GM12878 (cell line): ENCODE measurements around the gene COL17A1. TPM values are rescaled to one million over a fixed set of nuclear protein-coding genes. Genes with fewer than 3 reads are reported as not detected.

Experiments
- ATAC-seq: fragments of 200-7000 bp; cut with Tn5 transposase; 3 replicates; pipeline ENCODE4 v1.9.1; 2020; ENCODE audit warnings: mild to moderate bottlenecking, moderate library complexity
- BruUV-seq: library from RNA; stranded (reverse); fragments of 400-500 nt; replicated peaks from 2 replicates; lab custom pipeline; 2021; lab: Mats Ljungman, UMichigan
- CTCF ChIA-PET: fragments of 300-600 bp; sonication (Branson Sonifier 250); formaldehyde crosslinking; extraction: SDS; loops from one replicate; lab custom pipeline; 2021; ENCODE audit warnings: inconsistent platforms; lab: Yijun Ruan, JAX
- POLR2A ChIA-PET: fragments of 350-600 bp; formaldehyde crosslinking; extraction: SDS; loops from one replicate; lab custom pipeline; 2021; ENCODE audit warnings: inconsistent platforms; lab: Charles Lee
- RAD21 ChIA-PET: fragments of 300-600 bp; sonication (Branson Sonifier 250); formaldehyde crosslinking; loops from one replicate; lab custom pipeline; 2023; ENCODE audit warnings: antibody characterized with exemption; ENCODE audit not compliant: unreplicated experiment; lab: Charles Lee
- SMC1A ChIA-PET: fragments of 300-600 bp; sonication (Branson Sonifier 250); formaldehyde crosslinking; loops from one replicate; lab custom pipeline; 2023; ENCODE audit not compliant: unreplicated experiment, uncharacterized antibody; lab: Charles Lee
- DNase-seq: peaks from one replicate; pipeline ENCODE4 v3.0.0-alpha.2; 2011; ENCODE audit warnings: low read depth, low spot score
- FAIRE-seq: peaks from 3 replicates; lab custom pipeline; 2011; peaks lifted over from hg19 to GRCh38; lab: Jason Lieb, UNC
- H2AFZ ChIP-seq: 2 replicates; pipeline ENCODE4 v1.6.0; 2011; ENCODE audit warnings: low read depth, low read length, control low read depth; ENCODE audit not compliant: control insufficient read depth
- H3K27ac ChIP-seq: 2 replicates; pipeline ENCODE4 v1.5.1; 2011; ENCODE audit warnings: control low read depth; ENCODE audit not compliant: control insufficient read depth, insufficient read depth
- H3K27me3 ChIP-seq, 2 experiments: replicated peaks in 1 of 2; 2 replicates each; pipeline versions ENCODE4 v1.6.0 to v1.6.1; 2011; ENCODE audit warnings: low read length in 1 of 2; ENCODE audit not compliant: control insufficient read depth in 2 of 2, insufficient read depth in 2 of 2
- H3K36me3 ChIP-seq, 2 experiments: 2 replicates each; pipeline ENCODE4 v1.5.1; 2011; ENCODE audit warnings: low read length in 1 of 2; ENCODE audit not compliant: control insufficient read depth in 2 of 2, insufficient read depth in 2 of 2
- H3K4me1 ChIP-seq: 2 replicates; pipeline ENCODE4 v1.6.1; 2011; ENCODE audit warnings: mild to moderate bottlenecking, low read length, moderate library complexity, mixed read lengths; ENCODE audit not compliant: control insufficient read depth, insufficient read depth
- H3K4me2 ChIP-seq: 2 replicates; pipeline ENCODE4 v1.6.0; 2011; ENCODE audit warnings: control low read depth; ENCODE audit not compliant: control insufficient read depth, insufficient read depth
- H3K4me3 ChIP-seq: fragments of 200-600 bp; sonication (generic); 2 replicates; pipeline ENCODE4 v1.5.1; 2016
- H3K79me2 ChIP-seq: 2 replicates; pipeline ENCODE4 v1.6.0; 2011; ENCODE audit warnings: low read length; ENCODE audit not compliant: control insufficient read depth, insufficient read depth
- H3K9ac ChIP-seq: 2 replicates; pipeline ENCODE4 v1.8.0; 2011; ENCODE audit warnings: low read length, control low read depth, mixed read lengths; ENCODE audit not compliant: control insufficient read depth, insufficient read depth
- H3K9me3 ChIP-seq: replicated peaks from 3 replicates; pipeline ENCODE4 v1.5.1; 2011; ENCODE audit warnings: mild to moderate bottlenecking, low read length; ENCODE audit not compliant: control insufficient read depth, insufficient read depth
- H4K20me1 ChIP-seq: 2 replicates; pipeline ENCODE4 v1.6.0; 2011; ENCODE audit not compliant: control insufficient read depth, insufficient read depth
- CHD2 ChIP-seq: IDR thresholded peaks from 2 replicates; pipeline ENCODE4 v1.6.1; 2011; ENCODE audit warnings: low read depth, low read length, improper control_type of control experiment, borderline replicate concordance
- JUNB ChIP-seq: IDR thresholded peaks from 2 replicates; pipeline ENCODE4 v1.6.1; 2016; ENCODE audit warnings: antibody characterized with exemption, mild to moderate bottlenecking
- TCF3 ChIP-seq: IDR thresholded peaks from 2 replicates; pipeline ENCODE4 v1.6.1; 2012; ENCODE audit warnings: low read depth, mild to moderate bottlenecking, low read length, borderline replicate concordance; ENCODE audit not compliant: insufficient read depth
- ZZZ3 ChIP-seq: IDR thresholded peaks from 2 replicates; pipeline ENCODE4 v1.6.1; 2011; ENCODE audit warnings: low read depth; ENCODE audit not compliant: control insufficient read depth, insufficient read length
- WGBS: methylation state at CpG from one replicate; pipeline ENCODE4 v1.1.6; 2016; ENCODE audit warnings: low lambda C conversion rate; ENCODE audit not compliant: insufficient replicate concordance, insufficient coverage; ENCODE audit errors: missing lambda C conversion rate; 5-methylcytosine and 5-hydroxymethylcytosine counted together
- in situ Hi-C: fragments of 300-500 bp; cut with MboI; formaldehyde crosslinking; loops from 9 replicates; pipeline ENCODE4 v1.14.3; 2018; ENCODE audit warnings: mixed read lengths
- intact Hi-C: fragments of 100-400 bp; cut with micrococcal nuclease; formaldehyde crosslinking; loops from one replicate; pipeline ENCODE4 v1.14.2; 2022; ENCODE audit not compliant: unreplicated experiment
- polyA plus RNA-seq, 11 experiments: library from polyadenylated mRNA; depleted of rRNA in 4 of 11; unstranded in 6 of 11; stranded (reverse) in 5 of 11; fragments of >200 nt; fragmentation: Nextera tagmentation in 4 of 11; fragmentation: Illumina TruSeq in 1 of 11; extraction: Ambion mirVana in 4 of 11; extraction: Trizol in 1 of 11; gene quantifications; 1 replicate in 1 of 11; 2 replicates in 10 of 11; pipeline versions ENCODE4 v1.2.1 to v1.2.3, GENCODE V29; 2011 to 2016; ENCODE audit warnings: inconsistent platforms in 2 of 11, missing spikeins in 2 of 11, low read depth in 1 of 11
- total RNA-seq, 4 experiments: library from RNA; depleted of rRNA in 3 of 4; stranded (reverse); fragments of >200 nt in 3 of 4; fragmentation: Illumina TruSeq in 1 of 4; extraction: Trizol in 1 of 4; gene quantifications; 2 replicates each; pipeline versions ENCODE4 v1.2.1 to v1.2.3, GENCODE V29; 2013 to 2021
- TF ChIP-seq, protein P1 (sequence below): IDR thresholded peaks from 2 replicates; pipeline ENCODE4 v1.6.1; 2011; ENCODE audit warnings: low read depth, mild to moderate bottlenecking, low read length, moderate library complexity, borderline replicate concordance; ENCODE audit errors: extremely low read depth
- TF ChIP-seq, protein P2 (sequence below): IDR thresholded peaks from 2 replicates; pipeline ENCODE4 v1.6.1; 2012; ENCODE audit warnings: low read depth, low read length, improper control_type of control experiment
- TF ChIP-seq, protein P3 (sequence below): IDR thresholded peaks from 2 replicates; pipeline ENCODE4 v1.6.1; 2011; ENCODE audit warnings: borderline replicate concordance, low read depth, mild to moderate bottlenecking, moderate library complexity, mixed read lengths, low read length; ENCODE audit not compliant: insufficient read depth; ENCODE audit errors: extremely low read length

Gene COL17A1
- total and polyA plus RNA-seq, 10 of the 15 experiments (the other 5 are each of a cell fraction or from before 2014, with no cell fraction given) = 0.08 to 0.22 TPM; not detected in 8

DNA sequence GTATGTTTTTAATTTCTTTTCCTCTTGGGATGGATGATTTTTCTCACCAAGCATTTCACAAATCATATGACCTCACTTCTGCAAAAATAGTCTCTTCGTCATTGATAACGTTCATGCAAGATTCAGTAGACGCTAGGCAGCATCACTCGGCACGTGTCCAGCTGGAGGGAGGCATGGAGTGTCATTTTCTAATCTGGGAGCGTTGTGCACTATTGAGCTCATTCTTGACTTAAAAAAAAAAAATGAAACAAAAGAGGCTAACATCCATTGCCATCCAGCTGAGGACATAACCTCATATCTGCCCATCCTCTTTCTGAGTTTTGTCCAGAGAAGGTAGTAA, 56.2 kb downstream of the COL17A1 start:
- ATAC-seq (no peak), DNase-seq (no peak), FAIRE-seq (no peak)
- H3K9ac ChIP-seq = no peak overlapping the region
- intact Hi-C loops = loop anchor here (5.0 kb wide), 1 partner anchor 98 kb away; no protein-coding TSS in a partner anchor
- SMC1A ChIA-PET = interaction anchor here (0.7 to 2.4 kb wide), 4 partner anchors 11 to 142 kb away, joined by 3 to 13 read pairs (median 8); no protein-coding TSS in a partner anchor
- CTCF ChIA-PET = interaction anchor here (0.7 to 2.4 kb wide), 8 partner anchors 11 to 544 kb away, joined by 3 to 15 read pairs (median 4); partner anchors contain the start of gene SFR1
- RAD21 ChIA-PET = interaction anchor here (0.7 to 1.8 kb wide), 3 partner anchors 11 to 291 kb away, joined by 3 to 6 read pairs (median 3); no protein-coding TSS in a partner anchor
- no peaks in the 10 kb centered on the region for H3K9me3 ChIP-seq
- WGBS = 98% methylated on average over 6 of the region's 6 CpGs
- H3K4me2 ChIP-seq = no peak overlapping the region
- no peaks in the 10 kb centered on the region for H3K27me3 ChIP-seq
- no peak overlapping the region for H3K27ac ChIP-seq
- POLR2A ChIA-PET = interaction anchor here (1.0 kb wide), 1 partner anchor 12 kb away, joined by 3 read pairs; no protein-coding TSS in a partner anchor
- no peak overlapping the region for H3K4me3 ChIP-seq
- H3K4me1 ChIP-seq = no peaks in the 10 kb centered on the region
- no peak overlapping the region for H2AFZ ChIP-seq
- BruUV-seq = no TSS peak
- H4K20me1 ChIP-seq = no peaks in the 10 kb centered on the region
- H3K36me3 ChIP-seq = peaks cover 2 to 10% of the 10 kb centered on the region in 2 experiments; a peak in 3 of 4 replicates
- in situ Hi-C loops = no loop called here
- H3K79me2 ChIP-seq = no peaks in the 10 kb centered on the region
- no peak for TF ChIP-seq CHD2
- TF ChIP-seq, protein P1, sequence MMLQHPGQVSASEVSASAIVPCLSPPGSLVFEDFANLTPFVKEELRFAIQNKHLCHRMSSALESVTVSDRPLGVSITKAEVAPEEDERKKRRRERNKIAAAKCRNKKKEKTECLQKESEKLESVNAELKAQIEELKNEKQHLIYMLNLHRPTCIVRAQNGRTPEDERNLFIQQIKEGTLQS = no peak
- TF ChIP-seq JUNB = no peak
- TF ChIP-seq TCF3 = no peak
- TF ChIP-seq, protein P2, sequence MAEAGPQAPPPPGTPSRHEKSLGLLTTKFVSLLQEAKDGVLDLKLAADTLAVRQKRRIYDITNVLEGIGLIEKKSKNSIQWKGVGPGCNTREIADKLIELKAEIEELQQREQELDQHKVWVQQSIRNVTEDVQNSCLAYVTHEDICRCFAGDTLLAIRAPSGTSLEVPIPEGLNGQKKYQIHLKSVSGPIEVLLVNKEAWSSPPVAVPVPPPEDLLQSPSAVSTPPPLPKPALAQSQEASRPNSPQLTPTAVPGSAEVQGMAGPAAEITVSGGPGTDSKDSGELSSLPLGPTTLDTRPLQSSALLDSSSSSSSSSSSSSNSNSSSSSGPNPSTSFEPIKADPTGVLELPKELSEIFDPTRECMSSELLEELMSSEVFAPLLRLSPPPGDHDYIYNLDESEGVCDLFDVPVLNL = no peak
- TF ChIP-seq, protein P3, sequence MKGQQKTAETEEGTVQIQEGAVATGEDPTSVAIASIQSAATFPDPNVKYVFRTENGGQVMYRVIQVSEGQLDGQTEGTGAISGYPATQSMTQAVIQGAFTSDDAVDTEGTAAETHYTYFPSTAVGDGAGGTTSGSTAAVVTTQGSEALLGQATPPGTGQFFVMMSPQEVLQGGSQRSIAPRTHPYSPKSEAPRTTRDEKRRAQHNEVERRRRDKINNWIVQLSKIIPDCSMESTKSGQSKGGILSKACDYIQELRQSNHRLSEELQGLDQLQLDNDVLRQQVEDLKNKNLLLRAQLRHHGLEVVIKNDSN = no peak
- TF ChIP-seq ZZZ3 = no peak
